AG04449 (cell line): ENCODE data around the gene IFI27.

Experiments
- CTCF ChIA-PET: fragments of 350-600 bp; formaldehyde crosslinking; extraction: SDS; loops from one replicate; lab custom pipeline; 2021; ENCODE audit warnings: antibody characterized with exemption; lab: Yijun Ruan, JAX
- POLR2A ChIA-PET: fragments of 400-600, 350-600 bp; formaldehyde crosslinking; extraction: SDS; loops from one replicate; lab custom pipeline; 2020; ENCODE audit warnings: antibody characterized with exemption, inconsistent platforms; lab: Yijun Ruan, JAX
- DNase-seq: peaks from one replicate; pipeline ENCODE4 v3.0.0-alpha.2; 2010; ENCODE audit warnings: low read depth, low spot score
- H3K4me3 ChIP-seq: 2 replicates; pipeline ENCODE4 v1.5.1; 2011; ENCODE audit warnings: low read depth, mild to moderate bottlenecking, control low read depth, low read length
- CTCF ChIP-seq: IDR thresholded peaks from one replicate; pipeline ENCODE4 v1.5.1; 2011; ENCODE audit warnings: mild to moderate bottlenecking, moderate library complexity, low read length, control low read depth, inconsistent platforms; ENCODE audit not compliant: insufficient read depth; ENCODE audit errors: missing control alignments

The IFI27 gene

GRCh38 chr14:94109915-94110250 is 653 bp upstream of the IFI27 start:
- no peak for DNase-seq
- POLR2A ChIA-PET, result no interaction called here
- H3K4me3 ChIP-seq, result no peak overlapping the region
- TF ChIP-seq CTCF, result no peak
- CTCF ChIA-PET, result interaction anchor here (1.4 kb wide), 1 partner anchor 27 kb away, joined by 5 read pairs; no protein-coding TSS in a partner anchor

GRCh38 chr14:94111276-94112095 is 950 bp downstream of the IFI27 start:
- CTCF ChIA-PET, result interaction anchor here (1.1 to 6.2 kb wide), 3 partner anchors 18 to 76 kb away, joined by 3 to 46 read pairs (median 3); partner anchors contain the start of gene IFI27L2

GRCh38 chr14:94112513-94113063 is 2.1 kb downstream of the IFI27 start:
- ChIA-PET CTCF (interaction anchor here (6.2 kb wide), 1 partner anchor 17 kb away, joined by 46 read pairs; the partner anchor contains the start of gene IFI27L2), POLR2A (no interaction called here)
- H3K4me3 ChIP-seq, result no peak overlapping the region
- DNase-seq, result no peak
- no peak for TF ChIP-seq CTCF

More at GRCh38 chr14:94111276-94112095, 950 bp downstream of the IFI27 start:
- no peak for DNase-seq
- no peak for TF ChIP-seq CTCF
- no peak overlapping the region for H3K4me3 ChIP-seq
- POLR2A ChIA-PET, result no interaction called here

GRCh38 chr14:94113073-94113472 is 2.5 kb downstream of the IFI27 start:
- no peak for TF ChIP-seq CTCF
- no peak overlapping the region for H3K4me3 ChIP-seq
- ChIA-PET POLR2A (no interaction called here), CTCF (interaction anchor here (6.2 kb wide), 1 partner anchor 17 kb away, joined by 46 read pairs; the partner anchor contains the start of gene IFI27L2)
- DNase-seq, result no peak

- no peak for TF ChIP-seq CTCF
- H3K4me3 ChIP-seq, result no peak overlapping the region
- DNase-seq, result no peak
- ChIA-PET POLR2A (no interaction called here), CTCF (interaction anchor here (1.9 to 6.2 kb wide), 2 partner anchors 16 to 23 kb away, joined by 9 to 46 read pairs; partner anchors contain the start of gene IFI27L2)
Observed at GRCh38 chr14:94113490-94113889, 3.0 kb downstream of the IFI27 start.
